Fibroblast of upper back skin (primary cell): Measurements from ENCODE around the gene SPPL2B.

Experiments used
- DNase-seq: peaks from one replicate; pipeline ENCODE4 v3.0.0-alpha.2; 2013

The SPPL2B gene

DNA sequence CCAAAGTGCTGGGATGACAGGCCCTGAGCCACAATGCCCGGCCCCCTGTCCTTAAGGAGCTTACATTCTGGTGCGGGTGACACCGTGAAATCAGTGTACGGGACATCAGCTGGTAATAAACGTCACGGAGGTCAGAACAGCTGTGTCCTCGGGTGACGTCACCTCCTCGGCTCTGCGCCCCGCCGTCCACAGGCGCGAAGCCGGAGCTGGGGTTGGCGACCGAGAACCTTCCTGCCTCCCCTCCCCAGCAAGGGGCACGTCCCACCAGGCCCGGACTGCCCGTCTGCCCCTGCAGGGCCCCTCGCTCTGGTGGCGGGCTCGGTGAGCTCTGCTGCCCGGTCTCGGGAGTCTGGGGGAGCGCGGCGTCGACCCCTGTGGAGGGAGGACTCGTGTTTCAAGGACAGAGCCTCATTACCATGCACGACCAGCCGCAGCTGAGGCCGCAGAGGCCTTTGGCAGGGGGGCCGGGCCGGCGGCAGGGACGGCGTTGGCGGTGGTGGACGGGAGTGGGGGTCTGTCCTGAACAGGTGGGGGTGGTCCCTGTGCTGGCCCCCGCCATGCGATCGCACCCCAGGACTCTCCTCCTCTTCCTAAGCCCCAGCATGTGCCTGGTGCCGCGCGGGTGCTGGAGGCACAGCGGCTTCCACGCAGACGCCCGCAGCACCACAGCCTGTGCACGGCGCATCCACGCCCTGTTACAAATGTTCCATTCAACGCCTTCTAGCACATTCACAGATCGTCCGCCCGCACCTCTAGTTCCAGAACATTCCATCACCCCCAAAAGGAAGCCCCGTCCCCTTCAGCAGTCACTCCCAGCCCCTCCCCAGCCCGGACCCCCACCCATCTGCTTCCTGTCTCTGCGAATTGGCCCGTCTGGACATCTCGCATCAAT, 25.9 kb upstream of the SPPL2B start:
- DNase-seq, result peak; percentile 16

DNA sequence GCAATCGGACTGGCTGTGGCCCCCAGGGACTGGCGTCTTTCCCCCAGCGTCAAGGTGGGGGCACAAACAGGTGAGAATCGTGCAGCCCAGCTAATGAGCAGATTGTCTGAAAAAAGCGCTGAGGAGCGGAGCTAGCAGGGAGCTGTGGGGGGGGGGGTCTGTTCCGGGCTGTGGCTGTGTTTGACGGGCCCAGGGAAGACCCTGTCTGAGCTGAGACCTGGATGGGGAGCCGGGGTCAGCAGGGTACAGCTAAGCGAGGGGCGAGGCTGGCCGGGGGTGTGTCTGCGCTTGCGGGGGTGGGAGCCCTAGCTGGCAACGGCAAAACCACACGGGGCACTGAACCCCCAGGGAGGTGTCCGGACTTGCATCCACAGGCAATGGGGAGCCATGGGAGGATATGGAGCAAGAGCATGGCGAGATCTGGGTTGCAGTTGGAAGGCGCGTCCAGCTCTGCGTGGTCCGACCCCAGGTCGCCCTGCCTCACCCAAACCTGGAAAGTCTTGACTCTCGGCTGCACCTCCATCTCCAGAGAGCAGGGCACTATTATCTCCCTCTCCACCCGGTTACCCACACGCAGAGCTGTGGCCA, 25.2 kb upstream of the SPPL2B start:
- no peak for DNase-seq

DNA sequence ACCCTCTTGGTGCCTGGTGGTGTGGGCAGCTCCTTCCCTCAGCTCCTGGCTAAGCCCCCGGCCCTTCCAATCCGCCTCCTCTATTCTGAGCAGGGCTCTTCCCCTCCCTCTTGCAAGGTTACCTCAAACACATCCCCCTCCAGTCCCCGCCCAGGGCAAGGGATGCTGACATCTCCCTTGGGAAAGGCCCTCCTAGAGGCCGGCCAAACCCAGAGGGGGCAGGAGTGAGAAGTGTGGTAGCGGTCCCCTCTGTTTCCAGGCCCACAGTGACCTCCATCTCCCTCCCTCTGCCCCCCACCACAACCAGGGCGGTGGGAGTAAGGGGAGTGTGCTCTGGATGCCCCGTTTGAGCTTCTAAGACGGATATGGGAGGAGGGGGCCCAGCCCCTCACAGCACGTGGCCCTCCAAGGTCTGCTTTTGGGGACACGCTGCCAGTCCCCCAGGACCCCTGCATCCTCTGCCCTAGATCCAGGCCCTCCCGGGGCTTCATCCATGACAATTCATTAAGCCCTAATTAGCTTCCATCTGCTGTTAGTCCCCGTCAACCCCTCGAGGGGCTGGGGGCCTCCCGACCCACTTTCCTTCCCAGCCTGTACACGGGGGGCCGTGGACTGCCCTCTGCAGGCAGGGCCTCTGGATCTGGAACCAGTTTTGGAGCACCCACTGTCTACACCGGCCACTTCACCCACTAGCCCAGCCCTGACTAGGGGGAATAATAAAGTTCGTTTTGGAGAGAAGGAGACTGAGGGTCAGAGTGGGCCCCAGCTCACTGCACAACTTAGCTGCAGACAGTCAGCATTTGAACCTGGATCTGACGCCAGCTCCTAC, 22.8 kb upstream of the SPPL2B start:
- no peak for DNase-seq

DNA sequence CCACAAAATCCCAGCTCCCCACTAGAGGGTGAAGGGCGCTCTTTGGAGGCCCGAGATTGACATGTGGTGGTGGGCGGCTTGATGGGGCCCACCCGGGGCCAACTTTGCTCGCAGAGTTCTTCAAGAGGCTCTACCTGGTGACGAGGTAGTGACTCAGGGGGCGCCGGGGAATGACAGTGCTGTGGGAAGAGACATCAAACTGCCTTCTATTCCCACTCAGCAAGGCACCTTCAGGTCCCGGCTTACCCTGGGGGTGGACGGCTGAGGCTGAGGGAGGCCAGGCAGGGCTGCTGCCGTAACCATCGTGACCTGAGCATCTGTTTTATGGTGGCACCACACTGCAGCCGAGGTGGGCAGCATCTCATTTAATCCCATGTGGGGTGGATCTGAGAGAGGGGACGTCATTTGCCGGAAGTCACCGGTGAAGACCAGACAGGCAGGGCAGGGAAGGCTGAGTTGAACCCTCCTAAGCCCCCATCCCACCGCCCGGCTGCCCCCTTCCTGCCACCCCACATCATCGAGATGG, 22.1 kb upstream of the SPPL2B start:
- DNase-seq, result no peak

DNA sequence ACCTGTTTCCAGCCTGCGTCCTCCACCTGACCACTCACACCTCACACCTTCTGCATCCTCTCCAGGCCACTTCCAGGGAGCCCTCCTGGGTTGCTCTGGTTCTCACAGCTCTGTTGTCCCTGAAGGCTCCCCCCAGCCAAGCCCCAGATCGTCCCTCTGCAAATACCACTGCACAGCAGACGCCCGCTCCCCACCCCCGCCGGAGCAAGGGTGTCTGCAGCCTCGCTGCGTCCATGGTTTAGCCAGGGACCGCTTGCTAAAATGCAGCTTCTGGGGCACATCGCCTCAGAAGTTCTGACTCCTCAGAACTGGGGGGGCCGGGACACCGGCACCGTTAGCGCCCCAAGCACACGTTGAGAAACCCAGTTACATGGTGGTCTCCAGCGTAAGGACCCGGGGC, 21.5 kb upstream of the SPPL2B start:
- DNase-seq, result no peak

DNA sequence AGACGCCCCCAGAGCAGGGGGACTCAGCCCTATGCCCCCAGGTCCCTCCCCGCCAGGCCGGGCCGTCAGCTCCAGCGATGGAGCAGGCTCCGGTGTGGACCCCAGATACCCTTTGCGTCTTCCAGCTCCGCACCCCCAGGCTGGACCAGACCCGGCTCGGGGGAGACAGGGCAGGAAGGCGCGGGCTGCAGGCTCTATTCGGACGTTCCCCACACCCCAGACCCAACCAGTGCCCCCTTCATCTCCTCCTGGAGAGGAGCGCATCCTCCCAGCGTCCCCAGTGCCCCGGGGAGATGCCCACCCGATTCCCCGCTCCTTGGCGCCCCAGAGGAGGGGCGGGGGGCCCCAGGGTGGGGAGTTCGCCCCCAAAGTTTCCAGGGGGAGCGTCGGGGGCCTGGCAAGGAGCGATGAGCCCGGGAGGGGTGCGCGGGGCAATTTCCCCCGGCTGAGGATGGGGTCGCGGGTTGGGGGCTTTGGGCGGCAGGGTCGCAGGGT, 20.9 kb upstream of the SPPL2B start:
- DNase-seq, result no peak

DNA sequence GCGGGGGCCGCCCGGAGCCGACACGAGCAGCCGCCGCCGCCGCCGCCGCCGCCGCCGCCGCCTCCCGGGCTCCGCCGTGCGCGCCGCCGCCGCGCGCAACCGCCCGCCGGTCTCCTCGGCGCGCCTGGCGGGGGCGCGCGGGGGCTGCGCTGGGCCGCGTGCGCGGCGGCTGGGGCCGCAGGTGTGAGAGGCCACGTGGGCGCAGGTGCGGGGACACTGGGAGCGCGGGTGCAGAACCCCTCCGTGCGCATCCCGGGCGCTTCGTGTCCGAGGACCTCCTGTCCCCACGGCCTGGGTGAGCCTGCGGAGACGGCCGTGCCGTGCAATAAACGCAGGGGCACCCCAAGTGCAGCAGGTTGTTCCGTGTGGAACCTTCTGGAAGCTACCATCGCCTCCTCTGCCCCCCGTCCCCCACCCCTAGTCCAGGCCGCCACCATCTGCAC, 20.3 kb upstream of the SPPL2B start, which contains the start of gene LINGO3:
TSS of gene LINGO3 (minus strand) at position 41 of the 443 bp plus-strand sequence. CDS start 16,378 bp downstream, outside the sequence.
- no peak for DNase-seq

DNA sequence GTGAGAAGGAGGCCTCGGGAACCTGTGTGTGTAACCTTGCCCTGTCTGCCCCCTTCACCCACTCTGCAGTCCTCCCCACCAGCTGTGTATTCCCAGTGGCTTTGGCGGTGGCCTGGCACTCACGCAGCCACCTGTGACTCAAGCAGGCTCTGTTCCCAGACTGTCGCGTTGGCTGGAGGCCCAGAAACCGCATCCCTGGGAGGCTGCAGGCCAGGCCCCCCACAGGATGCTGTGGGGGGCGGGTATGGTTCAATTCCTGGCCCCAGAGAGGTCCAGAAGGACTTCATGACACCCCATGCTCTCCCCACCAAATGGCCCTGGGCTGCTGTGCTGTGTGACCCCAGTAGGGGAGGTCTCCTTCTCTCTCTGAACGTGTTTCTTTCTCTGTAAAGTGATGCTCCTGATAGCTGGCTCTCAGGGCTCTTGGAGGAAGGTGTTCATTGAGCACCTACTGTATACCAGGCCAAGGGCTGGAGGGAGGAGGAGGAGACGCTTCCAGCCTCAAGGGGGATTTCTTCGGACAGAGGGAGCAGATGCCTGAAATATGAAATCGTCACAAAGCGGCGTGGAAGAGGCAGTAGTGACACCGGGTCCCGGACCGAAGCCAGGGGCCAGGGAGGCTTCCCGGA, 18.6 kb upstream of the SPPL2B start:
- peak; percentile 54 for DNase-seq

DNA sequence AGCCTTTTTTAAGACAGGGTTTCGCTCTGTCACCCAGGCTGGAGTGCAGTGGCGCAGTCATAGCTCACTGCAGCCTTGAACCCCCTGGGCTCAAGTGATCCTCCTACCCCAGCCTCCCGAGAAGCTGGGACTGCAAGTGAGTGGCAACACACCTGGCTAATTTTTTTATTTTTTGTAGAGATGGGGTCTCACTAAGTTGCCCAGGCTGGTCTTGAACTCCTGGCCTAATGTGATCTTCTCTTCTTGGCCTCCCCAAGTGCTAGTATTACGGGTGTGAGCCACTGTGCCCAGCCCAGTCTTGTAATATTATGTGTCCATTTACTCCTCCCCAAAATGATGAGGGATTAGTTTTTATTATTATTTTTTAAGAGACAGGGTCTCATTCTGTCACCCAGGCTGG, 17.4 kb upstream of the SPPL2B start:
- no peak for DNase-seq

DNA sequence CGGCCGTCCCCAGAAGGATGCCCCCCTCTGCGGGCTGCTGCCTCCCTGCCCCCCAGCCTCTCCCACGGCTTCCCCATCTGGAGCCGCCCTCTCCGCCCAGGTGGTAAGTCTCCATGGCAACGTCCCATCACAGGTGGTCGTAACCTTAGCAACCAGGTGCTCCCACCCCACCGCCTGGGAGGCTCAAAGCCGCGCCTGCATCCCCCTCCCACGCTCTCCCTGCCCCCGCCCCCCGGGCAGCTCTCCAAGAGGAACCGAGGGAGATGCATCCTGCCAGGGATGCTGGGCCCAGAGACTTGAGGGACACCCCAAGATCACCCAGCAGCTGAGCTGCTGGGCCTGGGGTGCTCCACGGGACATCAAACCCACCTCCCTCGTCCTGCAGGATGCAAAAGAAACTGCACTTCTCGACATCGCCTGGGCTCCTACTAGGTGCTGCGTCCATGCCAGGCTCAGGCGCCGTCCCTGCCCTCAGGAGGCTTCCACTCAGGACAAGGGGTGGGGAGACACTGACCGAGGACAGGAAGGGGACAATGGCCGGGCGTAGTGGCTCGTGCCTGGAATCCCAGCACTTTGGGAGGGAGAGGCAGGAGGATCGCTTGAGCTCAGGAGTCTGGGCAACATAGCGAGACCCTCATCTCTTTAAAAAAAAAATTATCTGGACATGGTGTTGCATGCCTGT, 15.5 kb upstream of the SPPL2B start:
- DNase-seq, result no peak

DNA sequence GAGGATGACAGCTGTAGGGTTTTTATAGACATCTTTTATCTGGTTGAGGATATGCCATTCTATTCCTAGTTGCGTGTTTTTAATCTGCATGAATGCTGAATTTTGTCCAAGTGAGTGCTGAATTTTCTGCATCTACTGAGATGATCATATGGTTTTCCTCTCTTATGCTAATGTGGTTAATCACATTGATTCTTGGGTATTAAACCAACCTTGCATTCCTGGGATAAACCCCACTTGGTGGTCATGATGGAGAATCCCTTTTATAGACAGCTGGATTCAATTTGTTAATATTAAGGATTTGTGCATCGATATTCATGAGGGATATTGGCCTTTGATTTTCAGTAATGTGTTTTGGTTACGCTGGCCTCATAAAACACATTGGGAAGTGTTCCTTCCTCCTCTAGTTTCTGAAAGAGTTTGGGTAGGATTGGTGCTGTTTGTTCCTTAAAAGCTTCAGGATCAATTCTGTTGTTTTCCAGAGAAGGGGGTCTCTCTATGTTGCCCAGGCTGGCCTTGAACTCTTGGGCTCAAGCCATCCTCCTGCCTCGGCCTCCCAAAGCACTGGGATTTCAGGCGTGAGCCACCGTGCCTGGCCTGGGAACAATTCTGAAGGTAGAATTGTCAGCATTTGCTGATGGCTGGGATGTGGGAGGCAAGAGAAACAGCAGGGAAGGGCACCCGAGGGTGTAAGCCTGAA, 13.2 kb upstream of the SPPL2B start:
- no peak for DNase-seq

DNA sequence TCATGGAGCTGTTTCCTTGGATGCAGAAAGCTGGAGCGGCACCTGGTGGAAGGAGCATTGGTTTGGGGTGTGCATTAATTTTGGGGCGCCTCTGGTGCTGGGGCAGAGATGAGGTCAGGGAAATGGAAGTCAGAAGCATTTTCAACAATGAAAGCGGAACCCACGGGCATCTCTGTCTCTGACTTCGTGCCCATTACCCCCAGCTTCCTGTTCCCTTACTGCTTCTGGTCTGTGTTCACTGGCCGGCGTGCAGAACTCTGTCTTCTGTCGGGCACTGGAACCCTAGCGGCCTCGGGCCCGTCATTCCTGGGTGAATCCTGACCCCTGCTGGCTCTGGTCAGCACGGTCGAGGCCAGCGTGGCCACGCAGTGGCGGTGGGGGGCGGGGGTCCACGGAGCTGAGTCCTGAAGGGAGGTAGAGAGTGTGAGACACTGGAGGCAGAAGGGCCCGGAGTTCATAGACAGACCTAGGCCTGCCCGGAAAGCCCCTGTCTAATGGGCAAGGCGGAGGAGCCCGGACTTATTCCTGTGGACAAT, 12.6 kb upstream of the SPPL2B start:
- DNase-seq, result peak; percentile 59

DNA sequence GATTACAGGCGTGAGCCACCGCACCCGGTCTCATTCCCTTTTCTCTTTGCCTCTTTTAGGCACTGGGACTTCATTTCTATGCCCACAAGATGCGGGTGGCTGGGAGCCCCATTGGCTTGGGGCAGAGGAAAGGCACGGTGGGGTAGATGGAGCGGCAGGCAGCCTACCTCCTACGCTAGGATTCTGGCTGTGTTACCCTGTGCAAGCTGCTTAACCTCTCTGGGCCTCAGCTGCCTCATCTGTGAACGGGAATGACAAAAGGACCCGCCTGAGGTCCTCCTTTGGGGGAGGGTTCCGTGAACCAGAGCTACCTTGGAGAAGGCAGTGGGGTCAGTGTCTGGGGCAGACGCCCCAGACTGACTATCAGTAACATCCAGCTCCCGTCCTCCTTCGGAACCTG, 11.2 kb upstream of the SPPL2B start:
- DNase-seq, result no peak

DNA sequence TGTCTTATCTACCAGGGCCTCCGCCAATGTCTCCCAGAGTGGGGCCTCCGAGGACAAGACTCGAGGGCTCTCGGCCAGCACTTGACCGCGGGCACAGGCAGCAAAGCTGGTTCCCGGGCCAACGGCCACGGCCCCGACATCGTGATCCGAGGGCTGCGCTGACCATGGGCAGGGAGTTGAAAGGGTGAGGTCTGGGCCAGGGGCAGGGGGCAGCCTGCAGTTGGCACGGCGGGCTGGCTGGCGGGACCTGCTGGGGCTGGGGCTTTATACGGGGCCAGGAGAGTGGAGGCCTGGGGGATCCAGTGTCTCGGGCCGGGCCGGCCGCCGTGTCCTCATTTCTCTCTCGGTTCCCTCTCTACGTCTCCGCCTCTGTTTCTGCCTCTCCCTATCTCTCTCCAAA, 10.7 kb upstream of the SPPL2B start:
- DNase-seq, result no peak

DNA sequence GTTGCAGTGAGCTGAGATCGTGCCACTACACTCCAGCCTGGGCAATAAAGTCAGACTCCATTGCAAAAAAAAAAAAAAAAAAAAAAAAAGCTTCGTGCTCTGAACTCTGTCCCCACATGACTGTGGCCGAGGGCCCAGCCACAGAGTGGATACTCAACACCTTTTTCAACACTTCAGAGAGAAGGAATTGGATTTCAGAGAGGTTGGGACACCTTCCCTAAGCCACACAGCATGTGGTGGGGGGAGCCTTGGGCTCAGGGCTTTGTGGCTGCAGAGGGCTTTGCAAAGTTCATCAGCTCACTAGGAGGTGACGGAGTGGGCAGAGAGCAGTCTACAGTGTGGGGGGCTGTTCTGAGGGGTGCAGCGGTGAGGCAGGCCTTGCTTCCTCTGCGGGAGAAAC, 9.6 kb upstream of the SPPL2B start:
- no peak for DNase-seq

DNA sequence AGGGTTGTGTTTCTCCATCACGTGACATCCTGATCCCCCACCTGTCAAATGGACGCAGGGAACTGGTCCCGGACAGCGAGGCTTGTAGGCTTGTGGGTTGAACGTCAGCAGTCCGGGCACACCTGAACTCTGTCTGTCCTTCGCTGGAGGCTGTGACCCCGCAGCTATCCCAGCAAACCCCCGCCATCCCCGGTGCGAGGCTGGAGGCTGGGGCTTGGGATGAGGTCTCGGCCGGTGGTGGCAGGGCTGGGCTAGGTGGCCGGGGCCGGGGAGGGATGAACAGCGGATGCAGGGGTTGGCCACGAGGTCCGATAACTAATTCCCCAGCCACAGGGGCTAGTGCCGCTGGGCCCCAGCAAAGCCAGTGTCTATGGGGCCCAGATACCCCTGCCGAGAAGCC, 8.9 kb upstream of the SPPL2B start:
- DNase-seq, result no peak

DNA sequence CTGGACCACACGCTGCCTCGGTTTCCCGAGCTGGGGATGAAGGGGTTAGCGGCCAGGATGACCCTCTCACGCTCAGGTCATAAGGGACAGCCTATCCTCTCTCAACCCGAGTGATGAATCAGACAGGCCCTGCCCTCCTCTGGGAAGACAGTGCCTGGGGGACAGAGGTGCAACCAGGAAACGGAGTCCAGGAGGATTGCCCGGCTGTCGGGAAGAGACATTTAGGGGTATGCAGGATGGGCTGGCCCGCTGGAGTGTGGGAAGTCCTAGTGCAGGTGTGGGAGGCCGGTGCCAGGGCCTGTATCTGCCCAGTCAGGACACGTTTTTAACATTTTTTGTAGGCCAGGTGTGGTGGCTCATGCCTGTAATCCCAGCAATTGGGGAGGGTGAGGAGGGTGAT, 8.4 kb upstream of the SPPL2B start:
- DNase-seq, result no peak

DNA sequence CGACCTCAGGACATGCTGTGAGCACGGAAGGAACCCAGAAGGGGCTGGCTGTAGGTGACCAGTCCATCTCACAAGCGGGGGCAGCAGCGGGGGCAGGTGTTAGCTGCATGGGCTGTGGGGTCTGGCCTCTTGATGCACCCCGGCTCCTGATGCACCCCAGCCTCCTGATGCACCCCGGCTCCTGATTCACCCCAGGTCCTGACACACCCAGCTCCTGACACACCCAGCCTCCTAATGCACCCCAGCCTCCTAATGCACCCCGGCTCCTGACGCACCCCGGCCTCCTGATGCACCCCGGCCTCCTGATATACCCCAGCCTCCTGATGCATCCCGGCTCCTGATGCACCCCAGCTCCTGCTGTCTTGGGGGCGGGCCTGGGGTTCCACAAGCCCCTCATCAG, 7.5 kb upstream of the SPPL2B start:
- DNase-seq, result no peak

DNA sequence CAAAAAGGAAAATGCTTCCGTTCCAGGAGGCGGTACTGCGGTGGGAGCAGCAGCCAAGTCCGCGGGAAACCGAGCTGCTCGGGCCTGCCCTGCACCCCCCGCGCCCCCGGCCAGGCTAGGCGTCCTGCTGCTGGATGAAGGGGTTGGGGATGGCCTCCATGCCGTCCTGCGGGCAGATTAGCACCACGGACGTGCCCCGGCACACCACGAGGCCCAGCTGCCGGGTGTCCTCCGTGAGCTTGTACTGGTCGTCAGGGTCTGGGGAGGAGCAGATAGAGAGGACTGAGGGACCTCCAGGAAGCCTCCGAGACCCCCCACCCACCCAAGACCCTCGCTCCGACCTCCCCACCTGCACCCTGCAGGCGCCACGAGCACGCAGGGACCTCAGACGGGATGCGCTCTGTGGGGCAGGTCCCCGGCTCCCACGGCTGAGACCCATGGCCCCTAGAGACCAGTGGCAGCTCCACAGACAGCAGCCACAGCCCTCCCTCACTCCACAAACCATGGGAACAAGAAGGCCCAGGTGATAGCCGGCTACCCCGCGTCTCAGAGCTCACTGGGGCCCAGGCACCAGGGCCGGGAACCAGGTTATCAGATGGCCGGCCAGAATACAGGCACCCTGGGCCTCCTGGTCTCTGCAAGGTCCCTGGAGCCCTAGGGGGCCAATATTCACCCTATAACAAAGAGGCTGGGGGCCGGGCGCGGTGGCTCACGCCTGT, 6.8 kb upstream of the SPPL2B start:
- no peak for DNase-seq

DNA sequence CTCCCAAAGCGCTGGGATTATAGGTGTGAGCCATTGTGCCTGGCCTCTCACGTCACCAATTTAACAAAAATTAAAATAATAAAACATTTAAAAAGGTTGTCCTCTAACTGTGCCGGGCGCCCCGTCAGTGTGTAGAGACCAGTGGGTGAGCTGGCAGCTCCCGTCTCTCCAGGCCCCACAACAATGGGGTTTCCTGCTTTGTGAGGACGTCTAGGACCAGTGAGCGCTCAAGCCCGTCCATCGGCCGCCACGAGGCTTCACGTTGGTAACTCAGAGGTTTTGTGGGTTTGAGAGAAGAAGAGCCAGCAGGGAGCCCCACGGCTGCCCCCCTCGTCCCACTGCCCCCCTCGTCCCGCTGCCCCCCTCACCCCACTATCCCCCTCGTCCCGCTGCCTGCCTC, 4.8 kb upstream of the SPPL2B start:
- no peak for DNase-seq
